Suprapubic skin (tissue), 3 donors: ENCODE measurements around the gene KHDC1.
"Not testable (repeated sequence)": the region's sequence is repeated elsewhere in the genome, so short reads cannot be mapped to it uniquely, and the experiment has no call there.

Experiments used
- CTCF ChIP-seq, 2 donors: fragments of 200-600 bp in 1 of 2; fragments of 450-650 bp in 1 of 2; sonication (generic) in 1 of 2; IDR thresholded peaks; one replicate each; pipeline ENCODE4 v1.5.1; 2016 to 2019; ENCODE audit warnings: antibody characterized with exemption in 2 of 2, mild to moderate bottlenecking in 1 of 2, moderate library complexity in 1 of 2
- POLR2A ChIP-seq, 2 donors: fragments of 450-650 bp; IDR thresholded peaks; one replicate each; pipeline ENCODE4 v1.6.1; 2017; ENCODE audit warnings: antibody characterized with exemption in 2 of 2, mild to moderate bottlenecking in 2 of 2, moderate library complexity in 2 of 2

- not testable (repeated sequence) for TF ChIP-seq CTCF, POLR2A (IDR thresholded peaks at IDR 0.05)
Observed at GRCh38 chr6:73269296-73269695, 6.3 kb upstream of the KHDC1 start.
